ENCODE results near the gene FNDC3A.
"Not testable (repeated sequence)": the region's sequence is repeated elsewhere in the genome, so short reads cannot be mapped to it uniquely, and the experiment has no call there.

The FNDC3A gene

GRCh38 chr13:49157955-49158584, 182.4 kb downstream of the FNDC3A start:
- DNase-seq = not testable (repeated sequence)

GRCh38 chr13:49163162-49163561, 187.4 kb downstream of the FNDC3A start:
- DNase-seq = not testable (repeated sequence)

- no peak for DNase-seq
Observed at GRCh38 chr13:49164712-49165111, 189.0 kb downstream of the FNDC3A start.

- no peak for DNase-seq
Observed at GRCh38 chr13:49165798-49166752, 190.4 kb downstream of the FNDC3A start.

- no peak for DNase-seq
Observed at GRCh38 chr13:49171359-49171758, 195.6 kb downstream of the FNDC3A start.

GRCh38 chr13:49183672-49184325, 208.1 kb downstream of the FNDC3A start:
- DNase-seq = no peak

- DNase-seq = no peak
Observed at GRCh38 chr13:49184621-49185020, 208.9 kb downstream of the FNDC3A start.

GRCh38 chr13:49185264-49185663, 209.6 kb downstream of the FNDC3A start:
- no peak for DNase-seq

GRCh38 chr13:49190901-49191300, 215.2 kb downstream of the FNDC3A start:
- no peak for DNase-seq

- no peak for DNase-seq
Observed at GRCh38 chr13:49206641-49207040, 230.9 kb downstream of the FNDC3A start.

GRCh38 chr13:49208619-49209018, 232.9 kb downstream of the FNDC3A start:
- no peak for DNase-seq

- no peak for DNase-seq
Observed at GRCh38 chr13:49210114-49210513, 234.4 kb downstream of the FNDC3A start.

- no peak for DNase-seq
Observed at GRCh38 chr13:49210669-49211068, 235.0 kb downstream of the FNDC3A start.

- DNase-seq = no peak
Observed at GRCh38 chr13:49213539-49213938, 237.8 kb downstream of the FNDC3A start.

GRCh38 chr13:49213997-49214916, 238.5 kb downstream of the FNDC3A start:
- no peak for DNase-seq

- peak; percentile 27 to 31 for DNase-seq
Observed at GRCh38 chr13:49214917-49215376, 239.2 kb downstream of the FNDC3A start.

GRCh38 chr13:49216334-49216733, 240.6 kb downstream of the FNDC3A start:
- DNase-seq = no peak

GRCh38 chr13:49217962-49218492, 242.3 kb downstream of the FNDC3A start:
- DNase-seq = no peak

- no peak for DNase-seq
Observed at GRCh38 chr13:49218493-49219051, 242.9 kb downstream of the FNDC3A start.

GRCh38 chr13:49219647-49220035, 243.9 kb downstream of the FNDC3A start:
- DNase-seq = no peak

GRCh38 chr13:49220036-49220855, 244.5 kb downstream of the FNDC3A start, which contains the start of gene MLNR:
Gene MLNR (plus strand): TSS chr13:49220338. CDS start chr13:49220338, 0 bp downstream.
- peak; percentile 20 for DNase-seq
